Measurements from ENCODE around the gene EHF. TPM values are rescaled to one million over a fixed set of nuclear protein-coding genes. Genes with fewer than 3 reads are reported as not detected.
A peak's percentile ranks its signal among the peaks of the same experiment; 100 is the strongest.

Gene EHF
- total RNA-seq, 4 donors from 2014 or later = 0.09 to 0.85 TPM; not detected in 2

GRCh38 chr11:34676227-34676626 is 55.3 kb downstream of the EHF start:
- intact Hi-C loops (cut with DNase I; ENCODE audit: low total_unique reads) = no loop called here

GRCh38 chr11:34679681-34680080 is 58.8 kb downstream of the EHF start:
- intact Hi-C loops (cut with DNase I; ENCODE audit: low total_unique reads) = no loop called here

More at GRCh38 chr11:34676227-34676626, 55.3 kb downstream of the EHF start:
- H3K27me3 ChIP-seq = no peaks in the 10 kb centered on the region
- ATAC-seq = no peak
- DNase-seq = no peak
- H3K9me3 ChIP-seq = no peaks in the 10 kb centered on the region
- H3K4me3 ChIP-seq = no peak overlapping the region
- no peak for TF ChIP-seq POLR2A (IDR thresholded peaks at IDR 0.05)
- no peak for TF ChIP-seq CTCF (IDR thresholded peaks at IDR 0.05 in 4 of 5, conservative IDR thresholded peaks at IDR 0.05 in 1 of 5)
- in situ Hi-C loops (cut with MboI; ENCODE audit: low sequenced_read_pairs in 4 of 4) = no loop called here
- H3K27ac ChIP-seq = no peak overlapping the region
- no peaks in the 10 kb centered on the region for H3K4me1 ChIP-seq
- no peaks in the 10 kb centered on the region for H3K36me3 ChIP-seq

DNA sequence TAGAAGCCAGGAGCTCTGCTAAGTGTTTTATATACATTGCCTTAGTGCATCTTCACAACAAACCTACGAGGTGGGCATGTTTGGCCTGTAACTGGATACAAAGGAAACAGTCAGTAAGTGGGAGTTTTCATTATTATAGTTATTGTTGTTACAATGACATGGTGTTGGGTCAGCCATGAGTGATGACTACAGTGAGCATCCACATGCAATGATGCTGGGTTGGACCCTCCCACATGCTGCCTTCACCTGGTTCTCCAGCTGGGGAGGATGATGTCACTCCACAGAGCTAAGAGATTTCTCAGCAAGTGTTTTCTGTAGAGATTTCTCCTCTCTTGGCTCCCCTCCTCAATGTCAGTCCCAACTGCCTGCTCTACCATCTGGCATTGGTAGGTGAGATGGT is 59.3 kb downstream of the EHF start:
- Histone ChIP-seq H3K36me3 (no peaks in the 10 kb centered on the region), H3K27me3 (no peaks in the 10 kb centered on the region), H3K9me3 (no peaks in the 10 kb centered on the region), H3K4me3 (no peak overlapping the region), H3K27ac (no peak overlapping the region), H3K4me1 (no peaks in the 10 kb centered on the region)
- TF ChIP-seq CTCF (IDR thresholded peaks at IDR 0.05 in 4 of 5, conservative IDR thresholded peaks at IDR 0.05 in 1 of 5) (no peak), POLR2A (IDR thresholded peaks at IDR 0.05) (no peak)
- peak in 1 of 2 donors; percentile 27 for ATAC-seq
- in situ Hi-C loops (cut with MboI; ENCODE audit: low sequenced_read_pairs in 4 of 4) (no loop called here), intact Hi-C loops (cut with DNase I; ENCODE audit: low total_unique reads) (no loop called here)
- DNase-seq = no peak

More at GRCh38 chr11:34679681-34680080, 58.8 kb downstream of the EHF start:
- Histone ChIP-seq H3K4me3 (no peak overlapping the region), H3K4me1 (no peaks in the 10 kb centered on the region), H3K9me3 (no peaks in the 10 kb centered on the region), H3K27me3 (no peaks in the 10 kb centered on the region), H3K36me3 (no peaks in the 10 kb centered on the region), H3K27ac (no peak overlapping the region)
- TF ChIP-seq CTCF (IDR thresholded peaks at IDR 0.05 in 4 of 5, conservative IDR thresholded peaks at IDR 0.05 in 1 of 5) (no peak), POLR2A (IDR thresholded peaks at IDR 0.05) (no peak)
- in situ Hi-C loops (cut with MboI; ENCODE audit: low sequenced_read_pairs in 4 of 4) = no loop called here
- DNase-seq (peak in 1 of 2 donors; percentile 53), ATAC-seq (peak; percentile 58 to 80)

DNA sequence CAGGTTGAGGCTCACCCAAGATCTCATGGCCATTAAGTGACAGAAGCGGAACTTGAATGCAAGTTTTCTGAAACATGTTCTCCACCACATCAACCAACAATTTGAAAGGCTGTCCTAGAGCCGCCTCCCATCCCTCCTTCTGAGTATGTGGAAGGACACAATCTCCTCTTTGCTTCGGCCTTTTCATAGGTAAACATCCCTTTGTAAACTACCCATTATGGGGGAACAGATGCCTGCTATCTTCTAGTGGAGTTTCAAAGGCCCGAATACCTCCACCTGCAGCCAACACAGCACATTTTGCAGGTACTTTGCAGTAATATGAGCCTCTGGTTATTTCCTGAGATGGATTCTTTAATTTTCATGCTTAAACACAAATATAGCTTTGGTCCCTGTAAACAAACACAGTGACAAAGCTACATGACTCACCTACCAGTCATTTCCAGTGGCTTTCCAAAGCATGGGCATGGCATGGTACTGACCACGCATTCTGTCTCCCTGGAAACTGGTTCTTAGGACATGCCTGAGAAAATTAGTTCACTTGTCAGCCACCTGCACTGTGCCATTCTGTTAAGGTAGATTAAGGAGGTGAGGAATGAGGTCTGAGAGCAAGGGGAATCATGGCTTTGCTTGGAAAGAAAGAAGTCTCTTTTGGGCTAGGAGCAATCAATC is 60.2 kb downstream of the EHF start:
- no peak overlapping the region for H3K4me3 ChIP-seq
- TF ChIP-seq CTCF (IDR thresholded peaks at IDR 0.05 in 4 of 5, conservative IDR thresholded peaks at IDR 0.05 in 1 of 5) (no peak), POLR2A (IDR thresholded peaks at IDR 0.05) (no peak)
- H3K4me1 ChIP-seq = no peaks in the 10 kb centered on the region
- ATAC-seq = no peak
- H3K27ac ChIP-seq = no peak overlapping the region
- H3K36me3 ChIP-seq = no peaks in the 10 kb centered on the region
- intact Hi-C loops (cut with DNase I; ENCODE audit: low total_unique reads) (no loop called here), in situ Hi-C loops (cut with MboI; ENCODE audit: low sequenced_read_pairs in 4 of 4) (no loop called here)
- no peaks in the 10 kb centered on the region for H3K9me3 ChIP-seq
- H3K27me3 ChIP-seq = no peaks in the 10 kb centered on the region
- DNase-seq = no peak

GRCh38 chr11:34682825-34683224 is 61.9 kb downstream of the EHF start:
- no peaks in the 10 kb centered on the region for H3K27me3 ChIP-seq
- ATAC-seq (no peak), DNase-seq (no peak)
- H3K4me1 ChIP-seq = no peaks in the 10 kb centered on the region
- no peaks in the 10 kb centered on the region for H3K9me3 ChIP-seq
- in situ Hi-C loops (cut with MboI; ENCODE audit: low sequenced_read_pairs in 4 of 4) = no loop called here
- no peak overlapping the region for H3K4me3 ChIP-seq
- TF ChIP-seq CTCF (IDR thresholded peaks at IDR 0.05 in 4 of 5, conservative IDR thresholded peaks at IDR 0.05 in 1 of 5) = no peak
- TF ChIP-seq POLR2A (IDR thresholded peaks at IDR 0.05) = no peak
- intact Hi-C loops (cut with DNase I; ENCODE audit: low total_unique reads) = no loop called here
- H3K27ac ChIP-seq = no peak overlapping the region
- H3K36me3 ChIP-seq = no peaks in the 10 kb centered on the region
